ENCODE results near the gene ENTPD7.

Gene ENTPD7

DNA sequence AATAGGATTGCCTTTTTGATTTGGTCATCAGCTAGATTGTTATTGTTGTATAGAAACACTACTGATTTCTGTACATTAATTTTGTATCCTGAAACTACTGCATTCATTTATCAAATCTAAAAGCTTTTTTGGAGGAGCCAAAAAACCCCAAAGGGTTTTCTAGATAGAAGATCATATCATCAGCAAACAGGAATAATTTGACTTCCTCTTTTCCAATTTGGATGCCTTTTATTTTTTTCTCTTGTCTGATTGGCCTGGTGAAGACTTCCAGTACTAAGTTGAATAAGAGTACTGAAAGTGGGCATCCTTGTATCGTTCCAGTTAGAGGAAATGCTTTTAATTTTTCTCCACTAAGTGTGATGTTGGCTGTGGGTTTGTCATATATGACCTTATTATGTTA, 10.6 kb upstream of the ENTPD7 start:
- DNase-seq = no peak

DNA sequence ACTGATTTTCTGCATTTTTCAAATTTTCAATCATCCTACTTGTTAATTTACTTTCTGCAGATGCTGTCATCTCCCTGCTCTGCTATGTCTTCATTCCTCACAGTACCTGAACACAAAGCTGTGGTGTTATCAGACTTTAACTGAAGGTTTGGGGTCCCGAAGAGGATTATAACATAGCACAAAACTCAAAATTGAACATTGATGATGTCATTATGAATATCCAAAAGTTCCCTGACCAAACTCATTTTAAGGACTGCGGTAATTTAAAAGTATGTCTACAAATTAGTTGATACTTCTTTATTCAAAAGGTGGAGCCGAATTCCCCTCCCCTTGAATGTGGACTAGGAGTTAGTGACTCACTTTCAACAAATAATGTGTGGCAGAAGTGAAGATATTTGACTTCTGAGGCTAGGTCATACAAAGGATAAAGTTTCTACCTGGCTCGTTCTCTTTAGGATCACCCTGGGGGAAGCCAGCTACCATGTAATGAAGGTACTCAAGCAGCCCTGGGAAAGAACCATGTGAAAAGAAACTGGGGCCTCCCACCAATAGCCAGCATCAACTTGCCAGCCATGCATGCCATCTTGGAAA, 6.4 kb upstream of the ENTPD7 start:
- DNase-seq = no peak

DNA sequence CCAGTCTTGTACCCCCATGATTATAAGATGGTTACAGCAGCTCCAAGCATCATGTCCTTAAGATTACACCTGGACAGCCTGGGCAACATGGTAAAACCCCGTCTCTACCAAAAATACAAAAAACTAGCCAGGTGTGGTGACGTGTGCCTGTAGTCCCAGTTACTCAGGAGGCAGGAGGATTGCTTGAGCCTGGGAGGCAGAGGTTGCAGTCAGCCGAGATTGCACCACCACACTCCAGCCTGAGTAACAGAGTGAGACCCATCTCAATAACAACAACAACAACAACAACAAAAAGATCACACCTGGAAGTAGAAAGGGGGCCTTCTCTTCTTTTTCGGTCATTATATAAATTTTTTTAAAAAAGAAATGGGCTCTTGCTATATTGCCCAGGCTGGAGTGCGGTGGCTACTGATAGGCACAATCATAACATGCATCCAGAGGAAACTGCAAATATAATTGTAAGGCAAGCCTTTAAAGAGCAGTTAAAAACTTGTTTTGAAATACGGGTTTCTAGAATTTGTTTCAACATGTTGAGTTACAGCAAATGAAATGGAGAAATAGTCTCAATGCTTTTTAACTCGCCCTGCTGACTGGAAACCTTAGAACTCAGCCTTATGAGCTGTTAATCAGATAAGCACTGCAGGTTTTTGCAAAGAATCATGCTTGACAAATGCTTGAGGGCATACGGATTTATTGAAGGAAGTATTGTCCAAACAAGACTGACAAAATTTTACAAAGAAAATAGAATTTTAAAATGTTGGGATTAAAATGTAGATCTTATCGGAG, 4.7 kb upstream of the ENTPD7 start:
- DNase-seq = no peak

DNA sequence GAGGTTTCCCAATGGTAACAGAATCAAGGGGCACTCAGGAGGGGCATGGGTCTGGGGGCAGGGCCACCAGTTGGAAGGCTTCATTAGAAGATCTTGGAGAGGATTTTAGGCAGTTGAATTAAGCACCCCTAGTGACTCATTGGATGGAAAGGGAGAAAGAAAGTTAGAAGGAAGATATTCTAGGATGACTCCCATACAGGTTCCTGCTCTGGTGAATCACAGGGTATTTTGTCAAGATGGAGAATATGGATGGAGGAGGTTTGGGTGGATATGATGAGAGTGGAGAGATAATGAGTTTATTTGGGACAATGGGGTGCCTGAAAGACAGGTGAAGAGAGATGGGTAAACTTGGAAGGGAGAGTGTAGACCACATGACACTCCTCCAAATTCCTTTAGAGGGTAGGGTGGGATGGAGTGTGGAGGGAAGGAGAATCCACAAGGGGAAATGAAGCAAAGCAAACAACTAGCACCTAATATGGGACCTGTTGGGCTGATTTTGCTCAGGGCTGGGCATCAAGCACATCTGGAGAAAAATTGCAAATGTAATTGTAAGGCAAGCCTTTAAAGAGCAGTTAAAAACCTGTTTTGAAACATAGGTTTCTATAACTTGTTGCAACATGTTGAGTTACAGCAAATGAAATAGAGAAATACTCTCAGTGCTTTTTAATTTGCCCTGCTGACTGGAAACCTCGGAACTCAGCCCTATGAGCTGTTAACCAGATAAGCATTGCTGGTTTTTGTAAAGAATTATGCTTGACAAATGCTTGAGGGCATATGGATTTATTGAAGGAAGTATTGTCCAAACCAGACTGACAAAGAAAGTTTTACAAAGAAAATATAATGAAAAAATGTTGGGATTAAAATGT, 2.9 kb upstream of the ENTPD7 start:
- DNase-seq = no peak

DNA sequence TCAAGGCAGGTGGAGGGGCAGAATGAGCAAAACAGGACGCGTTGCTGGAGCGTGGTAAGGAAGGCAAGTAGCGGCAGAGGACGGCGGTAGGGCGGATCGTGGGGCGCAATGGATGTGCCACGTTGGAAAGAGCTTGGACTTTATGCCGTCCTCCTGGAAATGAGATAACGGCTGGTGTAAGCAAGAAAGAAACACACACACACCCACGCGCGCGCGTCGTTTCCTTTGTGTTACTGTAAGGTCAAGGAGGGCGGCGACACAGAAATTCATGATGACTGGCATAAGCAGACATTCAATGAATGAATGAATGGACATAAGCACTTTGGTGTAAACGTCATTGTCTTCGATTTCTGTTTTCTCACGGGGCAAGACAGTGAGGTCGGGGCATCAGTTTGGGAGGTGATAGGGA, 683 bp upstream of the ENTPD7 start:
- peak; percentile 78 for DNase-seq

DNA sequence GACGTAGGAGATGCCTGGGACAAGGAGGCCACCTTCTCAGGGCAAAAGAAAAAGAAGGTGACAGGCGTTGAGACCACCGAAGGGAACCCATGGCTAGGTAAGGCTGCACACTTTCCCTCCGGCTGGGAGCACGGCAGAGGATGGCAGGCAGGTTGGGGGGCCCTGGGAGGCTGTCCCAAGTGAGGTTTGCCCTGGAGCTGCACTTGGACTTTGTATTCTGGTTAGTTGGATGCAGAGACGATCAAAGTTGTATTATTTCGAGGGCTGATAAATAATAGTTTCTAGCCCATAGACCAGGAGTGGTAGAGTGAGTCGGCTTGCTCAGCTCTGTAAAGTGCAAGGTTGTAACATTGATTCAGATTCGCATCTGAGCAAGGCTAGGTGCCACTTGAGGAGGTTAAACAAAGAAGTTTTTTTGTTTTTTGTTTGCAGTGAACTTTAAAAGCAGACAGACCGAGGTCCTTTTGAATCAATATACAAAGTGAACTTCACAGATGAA, 608 bp downstream of the ENTPD7 start:
- peak; percentile 5 for DNase-seq

DNA sequence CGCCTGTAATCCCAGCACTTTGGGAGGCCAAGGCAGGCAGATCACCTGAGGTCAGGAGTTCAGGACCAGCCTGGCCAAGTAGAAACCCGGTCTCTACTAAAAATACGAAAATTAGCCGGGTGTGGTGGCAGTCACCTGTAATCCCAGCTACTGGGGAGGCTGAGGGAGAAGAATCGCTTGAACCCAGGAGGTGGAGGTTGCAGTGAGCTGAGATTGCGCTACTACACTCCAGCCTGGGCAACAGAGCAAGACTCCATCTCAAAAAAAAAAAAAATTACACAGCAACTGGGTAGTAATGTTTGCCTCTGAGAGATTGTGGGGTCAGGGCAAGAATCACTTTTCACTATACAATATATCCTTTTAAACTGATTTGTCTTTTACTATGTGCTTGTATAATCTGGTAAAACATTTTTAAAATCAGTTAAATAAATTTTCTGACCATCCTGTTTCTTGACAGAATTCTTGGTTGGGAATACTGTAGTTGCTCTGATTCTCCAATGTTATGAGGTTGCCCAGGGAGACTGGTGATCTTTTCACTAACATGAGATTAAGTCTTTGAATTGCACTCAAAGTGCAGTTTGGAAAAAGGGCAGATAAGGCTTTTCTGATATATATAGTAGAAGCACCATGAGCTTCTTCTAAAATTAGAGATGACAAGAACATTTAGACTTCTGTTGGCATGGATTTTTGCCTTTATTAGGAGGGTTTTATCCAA, 1.5 kb downstream of the ENTPD7 start:
- no peak for DNase-seq

DNA sequence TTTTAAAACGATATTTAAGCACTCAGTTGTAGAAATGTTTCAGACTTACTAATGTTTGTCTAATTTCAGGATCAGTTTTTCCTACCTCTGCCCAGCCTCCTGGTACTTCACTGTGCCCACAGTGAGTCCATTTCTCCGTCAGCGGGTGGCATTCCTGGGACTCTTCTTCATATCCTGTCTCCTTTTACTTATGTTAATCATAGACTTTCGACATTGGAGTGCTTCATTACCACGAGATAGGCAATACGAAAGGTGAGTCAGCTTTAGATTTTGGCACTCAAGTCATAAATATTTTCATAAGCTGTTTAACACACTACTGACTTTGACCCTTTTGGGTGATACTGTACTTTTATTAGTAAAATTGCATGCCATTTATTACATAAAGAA, 2.1 kb downstream of the ENTPD7 start:
- DNase-seq = no peak

DNA sequence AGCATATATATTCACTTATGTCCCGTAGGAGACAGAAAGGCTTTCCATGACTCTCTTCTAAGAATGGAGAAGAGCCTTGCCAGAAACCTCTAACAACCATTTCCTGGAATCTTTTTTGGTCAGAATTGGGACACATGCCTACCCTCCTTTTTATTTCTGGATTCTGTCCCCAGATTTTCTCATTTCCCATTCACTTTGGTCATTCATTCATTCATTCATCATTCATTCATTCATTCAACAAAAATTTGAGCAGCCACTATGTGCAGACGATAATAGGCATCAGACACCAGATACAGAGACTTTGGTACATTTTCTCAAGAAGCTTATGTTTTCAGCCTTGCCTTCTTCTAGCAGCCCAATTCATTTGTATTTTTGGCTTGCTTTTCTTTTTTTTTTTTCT, 6.0 kb downstream of the ENTPD7 start:
- no peak for DNase-seq

DNA sequence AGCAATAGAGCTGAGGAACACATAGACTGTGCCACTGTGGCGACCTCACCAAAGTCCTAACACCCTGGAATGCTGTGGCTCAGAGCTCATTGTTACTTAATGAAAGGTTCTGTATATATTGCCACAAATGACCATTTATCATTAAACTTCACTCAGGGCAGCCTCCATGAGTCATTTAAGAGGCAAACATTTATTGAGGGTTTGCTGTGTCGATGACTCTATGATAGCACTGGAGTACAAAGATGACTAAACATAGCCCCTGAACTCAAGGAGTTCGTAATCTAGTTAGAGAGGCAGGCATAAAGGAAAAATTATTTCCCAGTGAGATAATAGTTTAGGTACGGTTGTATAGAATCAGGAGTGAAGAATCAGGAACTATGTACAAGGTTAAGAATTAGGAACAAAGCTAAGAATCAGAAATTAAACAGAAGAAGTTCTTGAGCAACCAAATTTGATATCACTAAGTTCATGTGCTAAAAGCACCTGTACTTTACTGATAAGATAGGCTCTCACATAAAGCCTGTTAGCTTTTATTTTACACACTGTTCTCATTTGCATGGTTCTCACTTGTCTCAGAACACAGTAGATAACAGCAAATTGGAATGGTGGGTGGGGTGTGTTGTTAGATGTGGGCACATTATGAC, 7.9 kb downstream of the ENTPD7 start:
- DNase-seq = no peak

DNA sequence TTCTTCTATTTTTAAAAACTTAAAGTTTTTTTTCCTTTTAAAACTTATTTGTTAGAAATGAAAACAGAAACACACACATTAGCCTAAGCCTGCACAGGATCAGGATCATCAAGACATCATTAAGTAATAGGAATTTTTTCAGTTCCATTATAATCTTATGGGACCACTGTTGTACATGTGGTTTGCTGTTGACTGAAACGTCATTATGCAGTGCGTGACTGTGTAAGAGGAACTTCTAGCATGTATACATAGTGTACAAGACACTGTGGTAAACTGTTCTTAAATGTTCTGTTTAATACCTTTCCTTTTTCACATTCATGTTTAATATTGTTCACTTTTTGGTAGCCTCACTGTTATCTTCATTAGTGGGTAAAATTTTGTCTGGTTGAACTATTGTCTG, 12.1 kb downstream of the ENTPD7 start:
- DNase-seq = no peak

DNA sequence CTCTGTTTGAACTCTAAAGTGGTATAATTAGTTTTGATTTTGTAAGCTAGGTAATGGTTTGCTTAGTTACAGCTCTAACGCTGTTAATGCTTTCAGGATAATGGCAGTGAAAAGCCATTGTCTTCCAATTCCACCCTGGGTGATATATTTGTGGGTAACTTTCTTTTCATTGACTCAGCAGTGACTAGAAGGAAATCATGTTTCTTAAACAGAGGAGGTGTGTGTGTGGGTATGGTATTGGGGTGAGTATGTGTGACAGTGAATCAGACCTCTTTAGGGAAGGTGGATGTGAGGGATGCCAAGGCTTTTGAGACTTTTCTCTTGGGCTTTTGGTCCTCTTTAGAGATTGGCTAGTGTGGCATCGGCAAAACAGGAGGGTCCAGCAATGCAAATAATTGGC, 13.6 kb downstream of the ENTPD7 start:
- no peak for DNase-seq

DNA sequence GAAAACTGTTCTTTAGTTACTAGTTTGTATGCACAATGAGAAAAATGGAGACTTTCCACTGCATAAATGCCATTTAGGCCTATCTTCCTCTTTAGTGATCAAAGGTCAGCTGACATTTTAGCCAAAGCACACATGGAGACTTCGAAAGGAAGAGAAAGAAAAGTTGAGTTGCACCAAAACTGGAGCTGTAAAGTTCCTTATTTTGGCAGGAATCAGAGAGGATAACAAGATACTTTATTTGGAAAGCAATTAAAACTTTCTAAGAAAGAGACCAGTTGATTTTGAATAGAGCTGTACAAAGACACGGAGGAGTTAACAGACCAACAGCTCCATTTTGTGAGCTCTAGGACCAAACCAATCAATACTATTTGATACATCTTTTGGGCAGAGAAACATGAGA, 14.2 kb downstream of the ENTPD7 start:
- DNase-seq = no peak

DNA sequence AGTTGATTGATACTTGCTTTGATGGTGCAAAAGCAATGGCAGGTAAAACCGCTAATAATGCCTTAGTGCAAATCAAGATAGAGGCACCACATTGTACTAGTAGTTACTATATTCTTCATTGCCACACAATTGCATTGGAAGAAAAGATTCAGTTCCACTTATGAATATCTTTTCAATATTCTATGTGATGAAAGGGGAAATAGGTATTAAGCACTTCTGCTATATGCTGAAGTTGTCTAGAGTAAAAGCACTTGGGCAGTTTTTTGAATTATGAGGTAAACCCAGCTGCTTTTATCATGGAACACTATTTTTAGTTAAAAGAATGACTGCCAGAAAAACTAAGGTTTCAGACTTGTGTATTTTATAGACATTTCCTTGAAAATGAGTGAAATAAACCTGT, 15.5 kb downstream of the ENTPD7 start:
- DNase-seq = no peak

DNA sequence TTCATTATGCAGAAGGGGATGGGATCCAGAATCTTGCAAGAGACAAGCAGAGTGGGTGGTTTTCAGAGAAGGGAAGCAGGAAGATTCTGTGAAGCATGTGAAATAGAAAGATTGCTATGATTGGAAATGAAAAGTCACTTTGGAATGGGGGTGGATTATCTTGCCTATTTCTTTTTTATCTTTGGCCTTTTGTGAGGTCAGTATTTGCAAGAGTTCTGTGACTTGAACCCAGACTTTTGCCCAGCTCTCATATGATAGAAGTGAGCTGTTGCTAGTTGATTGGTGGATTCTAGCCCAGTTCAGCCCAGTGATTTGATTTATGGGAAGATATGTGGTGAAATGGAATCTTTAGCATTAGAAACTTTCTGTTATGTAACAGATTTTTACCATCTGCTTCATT, 17.1 kb downstream of the ENTPD7 start:
- DNase-seq = no peak

DNA sequence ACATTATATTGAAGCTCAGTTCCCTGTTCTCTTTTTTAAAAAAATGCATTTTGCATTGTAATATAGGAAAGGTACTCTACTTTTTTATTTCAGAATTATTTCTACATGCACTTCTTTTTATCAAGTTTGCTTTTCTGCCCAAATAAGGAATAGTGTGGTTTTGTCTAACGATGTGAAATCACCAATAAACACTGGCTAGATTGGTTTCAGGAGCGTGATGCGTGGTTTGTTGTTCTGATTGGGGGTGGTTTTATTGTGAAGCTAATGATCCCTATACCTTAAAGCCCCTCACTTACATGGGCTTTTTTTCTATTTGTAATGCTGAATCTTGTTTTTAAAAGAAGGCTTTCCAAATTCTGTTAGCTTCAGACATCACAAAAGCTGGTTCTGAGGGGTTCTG, 17.6 kb downstream of the ENTPD7 start:
- DNase-seq = no peak

DNA sequence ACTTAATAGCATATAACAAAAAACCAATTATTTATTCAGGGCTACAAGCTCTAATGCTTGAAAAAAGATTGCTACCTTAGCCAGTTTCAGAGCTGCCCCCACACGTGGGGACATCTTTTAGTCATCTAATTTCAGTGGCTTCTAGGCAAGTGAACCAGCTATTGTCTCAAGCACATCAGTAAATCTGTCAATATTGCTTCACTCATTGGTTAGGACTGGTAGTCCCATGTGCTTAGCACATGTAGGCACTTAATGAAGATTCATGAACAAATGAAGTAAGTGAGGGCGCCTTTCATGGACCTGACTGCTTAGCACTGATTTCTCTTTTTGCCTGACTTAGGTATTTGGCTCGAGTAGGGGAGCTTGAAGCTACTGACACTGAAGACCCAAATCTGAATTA, 19.6 kb downstream of the ENTPD7 start:
- no peak for DNase-seq

DNA sequence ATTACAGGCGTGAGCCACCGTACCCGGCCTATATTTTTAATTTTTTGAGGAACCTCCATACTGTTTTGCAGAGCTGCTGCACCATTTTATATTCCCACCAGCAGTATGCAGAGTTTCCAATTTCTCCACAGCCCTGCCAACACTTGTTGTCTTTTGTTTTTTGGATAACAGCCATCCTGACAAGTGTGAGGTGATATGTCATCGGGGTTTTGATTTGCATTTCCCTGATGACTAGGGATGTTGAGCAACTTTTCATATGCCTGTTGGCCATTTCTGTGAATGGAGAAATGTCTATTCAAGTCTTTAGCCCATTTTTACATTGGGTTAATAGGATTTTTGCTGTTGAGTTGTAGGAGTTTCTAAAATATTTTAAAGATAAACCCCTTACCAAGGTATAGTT, 22.2 kb downstream of the ENTPD7 start:
- no peak for DNase-seq

DNA sequence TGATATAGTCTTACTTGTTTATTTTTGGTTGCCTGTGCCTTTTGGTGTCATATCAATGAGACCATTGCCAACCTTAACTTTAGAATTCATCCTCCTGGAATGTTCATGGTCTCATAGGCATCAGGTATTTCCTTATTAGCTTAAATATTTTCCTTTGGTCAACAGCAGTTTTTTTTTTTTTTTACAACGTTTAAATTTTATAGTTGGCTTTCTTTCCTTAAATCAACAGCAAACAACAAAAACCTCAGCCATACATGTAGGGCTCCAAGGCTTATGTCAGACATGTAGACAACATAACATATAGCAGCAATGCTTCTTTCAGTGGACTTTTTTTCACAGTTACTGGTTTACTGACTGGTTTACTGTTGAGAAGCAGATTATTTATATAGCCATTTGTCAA, 22.7 kb downstream of the ENTPD7 start:
- DNase-seq = no peak

DNA sequence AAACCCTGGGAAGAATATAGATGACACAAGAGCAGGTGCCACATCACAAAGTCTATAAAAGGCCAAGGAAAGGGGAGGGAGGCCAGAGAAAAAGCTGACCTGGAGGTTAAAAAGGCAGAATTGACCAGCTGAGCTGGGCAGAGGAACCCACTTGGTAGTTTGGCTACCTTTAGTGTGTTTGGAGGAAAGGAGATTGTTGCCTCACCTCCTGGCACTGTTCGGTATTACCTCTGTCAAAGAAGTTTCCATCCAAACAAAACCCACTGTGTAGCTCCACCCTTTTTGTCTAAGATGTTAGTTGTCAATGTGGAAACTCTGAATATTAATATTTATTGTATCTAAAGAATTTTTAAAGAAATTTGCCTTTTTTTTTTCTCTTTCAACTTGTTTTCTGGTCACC, 23.4 kb downstream of the ENTPD7 start:
- DNase-seq = no peak

DNA sequence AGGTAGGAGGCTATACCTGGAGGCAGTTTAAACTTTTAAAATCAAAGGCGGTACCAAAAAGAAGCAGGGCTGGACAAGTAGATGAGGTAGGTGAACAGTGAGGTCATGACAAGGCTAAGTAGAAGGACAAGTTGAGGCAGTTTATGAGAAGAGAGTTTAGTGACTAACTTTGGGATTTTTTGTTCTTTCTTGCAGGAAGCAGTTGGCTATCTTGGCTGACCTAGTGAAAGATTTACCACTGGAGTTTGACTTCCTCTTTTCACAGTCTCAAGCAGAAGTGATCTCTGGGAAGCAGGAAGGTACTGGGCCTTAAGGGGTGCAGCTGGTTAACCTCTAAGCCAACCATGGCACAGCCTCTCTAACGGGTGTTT, 26.3 kb downstream of the ENTPD7 start:
- no peak for DNase-seq

DNA sequence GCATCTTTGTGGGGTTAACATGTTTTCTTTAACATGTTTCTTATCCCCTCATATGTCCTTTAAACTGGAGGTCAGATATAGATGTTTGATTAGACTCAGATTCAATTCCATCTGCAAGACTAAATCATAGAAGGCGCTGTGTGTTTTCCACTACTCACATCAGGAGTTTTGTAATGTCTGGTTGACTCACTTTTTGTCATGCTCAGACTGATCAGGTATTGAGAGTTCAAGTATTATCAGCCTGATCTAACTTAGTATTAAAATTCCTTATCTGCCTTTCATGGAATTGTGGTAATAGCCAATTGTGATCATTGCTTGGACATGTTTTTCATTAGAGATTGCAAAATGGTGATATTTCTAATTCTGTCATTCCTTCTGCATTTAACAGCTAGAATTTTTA, 30.2 kb downstream of the ENTPD7 start:
- DNase-seq = no peak
